HG02763 (cell line): Measurements from ENCODE around the gene RAB7A.

ENCODE experiments used
- ATAC-seq: cut with Tn5 transposase; IDR thresholded peaks from one replicate; pipeline ENCODE4 v1.9.1; 2021; ENCODE audit warnings: mild to moderate bottlenecking, moderate library complexity; ENCODE audit not compliant: unreplicated experiment

Gene RAB7A

GRCh38 chr3:128848936-128849335, 123.0 kb downstream of the RAB7A start:
- no peak for ATAC-seq

- ATAC-seq, result no peak
Measured at GRCh38 chr3:128849911-128850455, 124.0 kb downstream of the RAB7A start.

DNA sequence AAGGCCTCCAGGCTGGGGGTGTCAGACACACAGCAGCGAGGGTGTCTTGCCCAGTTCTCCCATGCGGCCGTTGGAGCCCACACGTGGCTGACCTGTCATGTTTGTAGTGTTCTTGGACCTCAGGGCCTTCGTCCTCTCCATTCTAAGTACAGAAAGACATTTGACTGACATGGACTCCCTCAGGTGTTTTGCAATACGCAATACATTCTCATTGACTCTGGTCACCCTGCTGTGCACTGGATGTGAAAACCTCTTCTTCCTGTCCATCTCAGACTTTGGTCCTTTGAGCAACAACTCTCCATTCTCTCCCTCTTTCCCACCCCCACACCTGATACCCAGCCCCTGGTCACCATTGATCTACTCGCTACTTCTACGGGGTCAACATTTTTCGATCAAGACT, 124.6 kb downstream of the RAB7A start:
- no peak for ATAC-seq

DNA sequence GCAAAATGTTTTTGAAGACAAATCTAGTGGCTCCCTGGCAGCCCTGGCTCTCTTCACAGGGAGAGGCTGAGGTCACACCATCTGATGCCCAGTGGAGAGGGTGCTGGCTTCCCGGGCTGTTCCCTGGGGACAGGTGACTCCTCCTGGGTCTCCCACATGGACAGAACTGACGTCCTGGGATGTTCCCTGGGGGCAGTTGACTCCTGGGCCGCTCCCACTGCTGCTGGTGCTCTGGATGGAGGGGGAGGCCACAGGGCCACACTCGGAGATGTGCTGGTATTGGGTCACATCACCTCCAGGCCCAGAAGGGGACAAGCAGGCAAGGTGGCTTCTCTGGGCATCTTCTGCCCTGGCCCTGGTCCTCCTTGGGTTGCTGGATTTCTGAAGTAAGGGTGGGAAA, 125.6 kb downstream of the RAB7A start:
- ATAC-seq, result no peak

GRCh38 chr3:128853826-128854225, 127.8 kb downstream of the RAB7A start:
- no peak for ATAC-seq

- no peak for ATAC-seq
Measured at GRCh38 chr3:128854475-128854874, 128.5 kb downstream of the RAB7A start.

GRCh38 chr3:128855569-128855968, 129.6 kb downstream of the RAB7A start:
- ATAC-seq, result no peak

DNA sequence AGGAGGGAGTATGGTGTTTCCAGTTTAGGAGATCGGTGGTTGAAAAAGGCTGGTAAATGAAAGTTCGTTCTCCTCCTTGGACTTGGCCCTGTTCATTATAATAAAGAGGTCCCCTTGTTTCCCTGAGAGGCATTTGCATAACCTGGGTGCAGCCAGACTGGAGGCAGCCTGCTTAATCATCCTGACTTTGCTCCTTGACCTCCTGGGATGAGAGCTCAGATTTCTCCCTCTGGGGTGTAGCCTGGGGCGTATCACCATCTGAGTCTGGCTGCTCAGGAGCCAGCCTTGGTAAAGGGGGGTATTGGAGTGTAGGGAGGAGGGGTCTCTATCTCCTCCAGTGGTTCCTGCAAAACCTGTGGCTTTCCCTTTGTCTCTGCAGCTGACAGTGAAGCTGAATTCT, 132.2 kb downstream of the RAB7A start:
- ATAC-seq, result no peak

DNA sequence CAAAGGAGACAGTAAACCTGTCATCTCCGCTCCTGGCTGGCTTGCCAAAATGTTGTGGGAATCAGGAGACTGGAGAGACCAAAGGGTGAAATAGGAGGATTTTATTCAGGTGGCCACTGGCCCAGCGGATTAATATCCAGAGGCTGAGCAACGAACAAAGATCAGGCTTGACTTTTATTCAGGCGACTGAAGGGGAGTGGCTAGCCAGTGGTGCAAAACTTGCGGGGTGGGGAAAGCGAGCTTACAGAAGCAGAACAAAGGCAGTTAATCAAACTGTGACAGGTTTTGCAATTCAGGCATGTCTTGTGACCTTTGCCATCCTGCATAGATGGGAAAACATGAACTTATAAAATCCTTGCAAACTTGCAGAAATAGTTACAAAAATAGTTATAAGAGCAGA, 133.6 kb downstream of the RAB7A start:
- no peak for ATAC-seq

- no peak for ATAC-seq
Measured at GRCh38 chr3:128861491-128861890, 135.5 kb downstream of the RAB7A start.

DNA sequence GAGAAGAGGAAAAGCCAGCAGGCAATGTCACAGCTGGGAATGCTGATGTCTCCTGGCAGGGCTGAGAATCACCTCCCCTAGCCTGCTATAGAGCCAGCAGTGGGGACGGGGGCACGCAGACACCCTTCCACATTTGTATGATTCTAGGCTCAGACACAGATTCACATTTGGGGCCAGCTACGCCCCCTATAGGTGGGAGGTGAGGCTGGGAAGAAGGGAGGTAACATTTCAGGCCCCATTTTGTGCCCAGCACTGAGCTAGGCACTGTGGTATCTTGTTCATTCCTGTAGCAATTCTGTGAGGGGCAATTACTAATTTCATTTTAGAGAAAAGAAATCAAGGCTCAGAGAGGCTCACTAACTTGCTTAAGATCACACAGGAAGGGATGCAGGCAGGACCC, 137.6 kb downstream of the RAB7A start:
- no peak for ATAC-seq
